ENCODE results near the gene DOCK9.

Gene DOCK9

DNA sequence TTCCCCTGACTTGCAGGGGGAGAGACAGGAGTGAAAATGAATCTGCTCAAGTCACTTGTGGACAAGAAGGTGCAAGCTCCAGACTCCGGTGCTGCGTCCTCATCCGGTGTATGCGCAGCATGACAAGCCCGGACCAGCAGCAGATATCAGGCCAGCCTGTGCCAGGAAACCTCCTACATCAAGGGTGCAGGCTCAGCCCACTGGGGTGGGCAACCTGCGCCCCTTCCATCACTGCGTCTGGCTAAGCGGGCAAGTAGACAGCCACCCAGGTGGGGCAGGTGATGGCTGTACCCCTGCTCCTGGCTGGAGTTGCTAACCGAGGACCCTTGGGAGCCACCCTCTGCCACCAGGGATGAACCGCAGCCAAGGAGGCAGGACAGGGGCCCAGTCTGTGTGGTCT, 192.5 kb downstream of the DOCK9 start:
- no peak for DNase-seq

DNA sequence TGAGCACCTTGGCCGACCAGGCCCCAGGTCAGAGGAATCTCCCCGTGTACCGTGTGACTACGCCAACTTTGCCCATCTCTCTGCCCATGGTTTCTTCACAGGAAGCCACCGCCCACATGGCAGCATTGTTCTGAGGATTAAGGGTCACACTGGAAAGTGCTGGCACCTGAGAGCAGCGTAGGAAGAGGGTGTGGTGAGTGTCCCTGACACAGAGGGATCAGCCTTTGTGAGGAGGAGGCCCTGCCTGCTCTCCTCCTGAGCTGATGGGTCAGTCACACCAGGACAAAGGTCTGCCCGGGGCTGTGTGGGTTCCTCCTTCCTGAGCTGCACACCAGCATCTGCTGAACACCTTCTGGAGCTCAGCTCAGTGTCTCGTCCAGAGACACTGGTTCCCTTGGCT, 193.2 kb downstream of the DOCK9 start:
- no peak for DNase-seq

DNA sequence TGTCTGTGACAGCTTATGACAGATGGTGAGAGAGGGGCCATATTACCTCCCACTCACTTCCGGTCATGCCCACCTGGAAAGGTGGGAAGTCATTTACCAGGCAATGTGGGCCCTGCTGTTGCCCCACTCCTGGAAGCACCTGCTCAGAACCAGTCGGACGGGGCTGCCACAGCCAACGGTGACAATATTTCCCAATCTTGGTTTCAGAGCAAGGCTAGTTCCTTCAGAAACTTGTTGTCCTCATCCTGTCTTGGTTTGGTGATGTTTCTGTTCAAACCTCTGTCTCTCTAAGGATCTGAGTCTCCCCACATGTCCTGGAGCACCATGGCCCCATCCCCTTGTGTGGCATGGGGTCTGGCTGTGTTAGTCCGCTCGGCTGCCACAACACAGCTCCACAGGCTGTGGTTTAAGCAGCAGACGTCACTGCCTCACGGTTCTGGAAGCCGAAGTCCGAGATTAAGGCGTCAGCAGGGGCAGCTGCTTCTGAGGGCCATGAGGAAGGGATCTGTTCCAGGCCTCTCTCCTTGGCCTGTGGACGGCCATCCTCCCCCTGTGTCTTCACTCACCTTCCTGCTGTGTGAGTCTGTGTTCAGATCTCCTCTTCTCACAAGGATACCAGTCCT, 193.9 kb downstream of the DOCK9 start:
- DNase-seq = no peak

DNA sequence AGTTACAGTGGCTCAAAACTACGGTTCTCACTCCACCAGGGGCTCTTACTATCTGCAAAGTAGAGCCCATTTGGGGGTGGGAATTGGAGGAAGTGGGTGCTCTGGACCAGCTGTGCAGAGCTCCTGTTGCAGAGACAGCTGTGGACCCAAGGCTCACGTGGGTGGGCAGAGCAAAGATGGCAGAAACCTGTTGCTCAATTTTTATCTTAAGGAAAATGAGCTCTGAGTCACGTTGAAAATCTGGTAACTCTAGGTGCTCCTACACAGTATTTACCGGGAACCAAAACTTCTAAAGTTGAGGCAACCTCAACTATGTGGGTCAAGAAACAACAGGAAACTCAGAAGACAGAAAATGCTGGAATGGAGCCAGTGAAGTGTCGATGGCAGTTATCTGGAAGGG, 195.2 kb downstream of the DOCK9 start:
- no peak for DNase-seq

DNA sequence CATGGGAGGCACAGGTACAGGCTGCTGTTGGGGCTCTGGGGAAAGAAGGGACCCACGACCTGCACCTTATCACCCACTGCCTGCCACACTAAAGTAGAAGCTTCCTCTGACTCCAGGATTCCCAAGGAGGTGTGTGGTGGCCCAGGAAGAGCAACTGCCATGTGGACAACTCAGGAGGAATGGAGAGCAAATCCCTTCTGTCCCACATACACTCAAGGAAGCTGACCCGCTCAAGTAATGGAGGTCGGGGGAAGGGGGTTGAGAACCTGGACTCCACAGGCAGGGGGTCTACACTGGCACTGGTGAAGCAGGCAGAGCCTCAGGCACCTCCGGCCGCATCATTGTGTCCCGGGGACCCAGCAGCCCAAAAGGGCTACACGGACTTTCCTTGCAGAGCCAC, 196.0 kb downstream of the DOCK9 start:
- DNase-seq = no peak

DNA sequence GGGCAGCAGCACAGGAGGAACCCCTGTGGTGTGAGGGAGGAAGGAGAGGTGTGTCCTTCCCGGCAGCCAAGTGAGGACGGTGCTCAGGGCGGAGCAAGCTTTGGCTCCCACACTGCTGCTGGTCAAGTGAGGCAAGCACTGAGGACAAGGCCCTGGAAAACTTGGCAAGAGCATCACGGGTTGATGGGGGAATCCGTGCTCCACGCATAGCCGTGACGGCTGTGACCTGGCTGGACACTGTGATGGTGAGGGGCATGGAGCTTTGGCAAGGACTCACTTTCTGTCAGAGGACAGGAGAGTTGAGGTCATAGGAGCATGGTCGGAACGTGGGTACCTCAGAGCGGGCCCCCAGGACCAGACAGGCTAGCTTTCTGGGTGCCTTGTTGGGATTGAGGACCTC, 196.4 kb downstream of the DOCK9 start:
- no peak for DNase-seq

DNA sequence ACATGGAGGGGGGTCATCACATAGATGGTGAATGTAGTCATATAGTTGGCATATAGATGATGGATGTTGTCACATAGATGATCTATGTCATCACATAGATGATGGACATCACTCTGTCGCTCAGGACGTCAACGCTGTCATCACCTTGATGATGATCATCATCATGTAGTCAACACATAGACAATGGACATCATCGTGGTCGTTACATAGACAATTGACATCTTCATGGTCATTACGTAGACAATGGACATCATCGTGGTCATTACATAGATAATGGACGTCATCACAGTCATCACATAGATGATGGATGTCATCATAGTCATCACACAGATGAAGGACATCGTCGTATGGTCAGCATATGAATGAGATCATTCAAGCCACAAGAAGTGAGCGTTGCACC, 196.8 kb downstream of the DOCK9 start:
- no peak for DNase-seq

DNA sequence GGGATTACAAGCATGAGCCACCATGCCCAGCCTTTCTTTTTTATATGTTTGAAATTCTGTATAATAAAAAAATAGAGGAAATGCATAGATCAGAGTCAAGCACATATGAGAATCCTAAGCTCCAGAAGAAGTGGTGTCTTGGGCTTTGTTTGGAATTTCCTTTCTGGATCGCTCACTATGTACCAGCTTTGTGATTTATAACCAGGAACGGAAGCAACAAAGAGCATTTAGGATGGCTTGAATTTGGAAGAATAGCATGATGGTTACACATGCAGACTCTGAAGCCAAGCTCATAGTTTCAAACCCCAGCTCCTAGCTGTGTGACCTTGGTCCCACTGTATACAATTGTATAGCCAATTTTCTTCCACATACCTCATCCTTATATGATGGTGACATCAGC, 197.4 kb downstream of the DOCK9 start:
- DNase-seq = no peak

DNA sequence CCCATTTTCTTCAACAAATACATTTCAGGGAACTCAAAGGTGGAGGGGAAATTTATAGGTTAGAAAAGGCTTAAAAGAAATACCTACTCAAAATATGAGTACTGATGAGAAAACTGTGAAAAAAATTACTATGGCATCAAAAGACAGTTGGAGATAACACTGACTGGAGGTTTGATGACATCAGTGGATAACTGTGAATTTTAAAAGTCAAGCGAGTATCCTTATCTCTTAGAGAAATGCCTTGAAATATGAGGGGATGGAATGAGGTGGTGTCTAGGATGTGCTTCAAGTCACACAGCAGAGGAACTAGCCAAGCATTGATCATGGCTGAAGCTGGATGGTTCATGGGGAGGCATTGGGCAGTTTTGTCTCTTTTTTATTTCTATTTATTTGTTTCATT, 198.2 kb downstream of the DOCK9 start:
- no peak for DNase-seq

DNA sequence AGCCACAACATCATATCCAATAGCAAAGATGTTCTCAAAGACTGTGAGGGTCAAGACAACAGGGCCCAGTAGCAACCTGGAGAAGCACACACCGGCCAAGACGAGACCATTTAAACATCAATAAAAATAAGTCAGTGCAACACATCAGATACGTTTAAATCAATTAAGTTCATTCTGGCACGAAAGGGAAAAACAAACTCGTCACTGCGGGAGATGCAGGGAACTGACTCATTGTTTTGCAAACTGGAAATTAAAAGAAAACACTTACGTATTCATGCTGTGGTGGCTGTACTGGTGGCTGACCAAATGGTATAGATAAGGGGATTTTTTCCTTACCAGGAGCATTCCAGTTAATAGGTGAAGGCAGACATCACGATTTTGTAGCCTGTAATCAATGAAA, 199.1 kb downstream of the DOCK9 start:
- DNase-seq = no peak

DNA sequence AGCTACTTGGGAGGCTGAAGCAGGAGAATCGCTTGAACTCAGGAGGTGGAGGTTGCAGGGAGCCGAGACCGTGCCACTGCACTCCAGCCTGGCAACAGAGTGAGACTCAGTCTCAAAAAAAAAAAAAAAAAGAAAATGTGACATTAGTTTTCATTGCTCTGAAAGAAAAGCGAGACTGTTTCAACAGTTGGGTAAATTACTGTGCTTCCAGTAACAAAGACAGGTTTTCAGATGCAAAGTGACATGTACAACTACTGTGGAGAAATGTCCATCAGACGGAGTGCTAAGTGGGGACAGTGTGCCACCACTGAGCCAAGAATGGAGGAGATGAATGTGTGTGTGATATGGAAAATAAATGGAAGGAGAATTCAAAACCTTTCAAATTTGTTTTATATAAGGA, 201.2 kb downstream of the DOCK9 start:
- DNase-seq = no peak

DNA sequence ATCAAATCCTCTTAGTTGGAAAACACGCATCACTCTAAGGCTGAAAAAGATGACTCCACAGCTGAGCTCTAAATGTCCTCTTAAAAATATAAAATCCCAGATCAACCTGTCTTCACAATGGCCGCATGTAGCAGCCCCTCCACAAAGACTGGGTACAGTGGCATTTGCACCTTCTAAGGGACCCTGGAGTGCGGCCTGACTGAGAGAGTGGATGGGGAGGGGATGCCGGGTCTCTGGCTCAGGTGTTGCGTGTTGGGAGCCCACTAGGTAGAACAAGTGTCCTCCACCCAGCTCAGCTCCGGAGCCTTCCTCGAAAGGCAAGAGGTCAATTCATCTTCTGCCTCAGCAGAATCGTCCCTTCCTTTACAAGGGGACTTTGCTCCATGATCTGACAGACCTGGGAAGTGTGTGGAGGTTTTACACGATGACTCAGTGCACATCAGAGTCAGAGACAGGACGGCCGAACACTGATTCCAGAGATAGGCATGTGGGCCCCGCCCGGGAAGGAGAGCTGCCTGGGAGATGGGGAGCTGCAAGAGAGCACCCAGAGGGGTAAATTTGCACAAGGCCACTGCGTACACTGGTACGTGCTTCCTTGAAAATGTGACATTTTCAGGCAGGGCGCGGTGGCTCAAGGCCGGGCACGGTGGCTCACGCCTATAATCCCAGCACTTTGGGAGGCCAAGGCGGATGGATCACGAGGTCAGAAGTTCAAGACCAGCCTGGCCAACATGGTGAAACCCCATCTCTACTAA, 201.8 kb downstream of the DOCK9 start:
- no peak for DNase-seq

DNA sequence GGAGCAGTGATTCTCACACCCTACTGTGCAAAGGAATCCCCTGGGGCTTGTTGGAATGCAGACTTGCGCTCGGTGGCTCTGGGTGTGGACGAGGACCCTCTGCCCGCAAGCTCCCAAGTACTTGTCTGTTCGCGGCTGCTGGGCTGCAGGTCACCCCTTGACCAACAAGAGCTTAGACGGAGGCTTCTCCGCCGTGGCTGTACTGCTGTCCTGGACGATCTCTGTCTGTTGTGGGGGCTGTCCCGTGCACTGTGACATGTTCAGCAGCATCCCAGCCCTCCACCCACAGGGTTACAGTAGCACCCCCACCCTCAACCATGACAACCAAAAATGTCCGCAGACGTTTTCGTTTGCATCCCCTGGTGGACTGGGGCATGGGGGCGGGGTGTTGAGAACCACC, 202.5 kb downstream of the DOCK9 start:
- no peak for DNase-seq

DNA sequence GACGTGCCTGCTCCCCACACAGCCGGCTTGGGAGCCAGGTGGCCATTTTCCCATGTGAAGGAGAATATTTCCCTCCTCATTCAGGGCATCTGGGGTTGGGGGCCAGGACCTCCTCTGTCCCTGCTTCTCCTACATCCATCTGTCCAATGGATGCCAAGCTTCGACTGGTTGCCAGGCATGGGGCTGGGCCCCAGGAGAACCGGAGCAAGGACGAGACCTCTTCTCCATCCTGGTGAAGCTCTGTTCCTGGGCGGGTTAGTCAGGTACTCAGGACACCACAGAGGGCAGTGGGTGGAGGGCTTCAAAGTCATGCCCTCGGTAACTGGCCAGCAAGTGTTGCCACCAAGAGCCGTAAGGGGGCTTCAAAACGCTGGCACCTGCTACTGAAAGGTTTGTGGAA, 203.1 kb downstream of the DOCK9 start:
- no peak for DNase-seq

DNA sequence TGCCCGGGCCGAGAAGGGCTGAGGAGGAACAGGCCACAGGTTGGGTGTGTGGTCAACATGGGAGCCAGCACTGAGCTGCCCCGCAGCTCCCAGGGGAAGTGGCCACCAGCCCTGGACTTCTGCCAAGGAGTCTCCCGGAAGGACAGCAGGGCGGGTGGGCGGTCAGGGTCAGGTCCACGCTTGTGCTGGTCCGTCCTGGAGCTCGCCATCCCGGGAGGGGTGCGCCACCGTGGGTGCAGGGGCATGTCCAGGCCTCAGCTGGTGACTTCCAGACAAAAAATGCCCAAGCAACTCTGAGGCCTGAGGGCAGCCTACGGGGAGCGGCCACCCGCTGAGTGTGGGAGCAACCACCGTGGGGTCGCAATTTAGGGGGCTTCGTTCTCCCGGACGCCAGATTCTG, 203.9 kb downstream of the DOCK9 start:
- no peak for DNase-seq

DNA sequence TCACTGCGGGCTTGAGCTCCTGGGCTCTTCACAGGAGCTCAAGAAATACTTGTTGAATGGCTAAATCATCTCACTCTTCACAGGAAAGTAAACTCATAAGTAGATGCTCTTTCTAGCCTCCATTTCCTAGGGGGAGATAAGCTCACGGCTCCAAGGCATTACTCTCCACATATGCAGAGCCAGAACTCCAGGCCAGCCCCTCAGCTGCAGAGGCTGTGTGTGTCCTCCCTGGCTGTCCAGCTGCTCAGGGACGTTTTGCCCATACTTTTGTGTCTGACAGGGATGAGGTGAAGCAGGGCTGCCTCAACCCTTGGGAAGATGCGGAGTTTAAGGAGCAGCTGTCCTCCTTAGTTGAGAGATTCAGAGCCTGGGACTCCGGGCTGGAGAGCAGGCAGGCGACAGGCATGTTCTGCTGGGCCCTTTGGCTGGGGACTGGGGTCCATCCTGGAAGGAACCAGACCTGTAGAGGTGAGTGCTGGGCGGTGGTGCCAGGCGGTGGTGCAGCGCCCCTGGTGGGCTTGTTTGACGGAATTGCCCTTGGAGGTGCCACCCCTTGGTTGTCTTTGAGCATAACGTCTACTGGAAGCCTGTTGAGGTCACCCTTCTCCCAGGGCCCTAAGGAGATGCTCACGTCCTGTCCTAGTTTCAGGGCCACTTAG, 204.9 kb downstream of the DOCK9 start:
- DNase-seq = no peak

DNA sequence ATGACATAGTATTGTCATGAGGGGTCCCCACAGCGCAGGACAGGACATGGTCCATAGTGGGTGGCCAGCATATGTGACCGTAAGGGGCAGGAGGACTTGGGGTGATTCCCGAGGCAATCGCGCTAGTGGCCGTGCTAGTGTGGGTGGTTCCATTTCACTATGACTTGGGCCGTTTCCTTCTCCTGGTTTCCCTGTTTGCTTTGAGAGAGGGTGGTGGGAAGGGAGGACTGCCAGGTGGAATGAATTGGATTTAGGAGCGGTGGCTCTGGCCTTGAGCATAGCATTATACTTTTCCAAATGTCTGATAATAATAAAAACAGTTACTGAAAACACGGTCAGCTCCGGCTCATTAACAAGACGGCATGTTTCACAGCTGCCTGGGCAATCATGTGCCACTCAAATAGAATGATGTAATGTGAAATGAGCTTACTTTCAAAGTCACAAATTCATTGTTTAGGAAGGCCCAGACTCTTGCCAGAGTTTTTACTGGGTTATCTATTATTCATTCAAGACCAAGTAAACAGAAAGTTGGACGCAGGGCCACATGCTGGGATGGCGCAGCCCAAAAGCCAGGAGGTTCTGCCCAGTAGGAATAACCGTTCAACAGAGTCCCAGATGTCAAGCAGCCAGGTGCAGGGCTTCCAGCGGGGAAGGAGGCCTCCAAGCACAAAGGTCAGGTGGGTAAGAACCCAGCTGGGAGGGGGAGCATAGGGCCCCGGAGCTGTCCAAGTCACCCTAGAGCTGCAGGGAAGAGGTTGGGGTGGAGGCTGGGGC, 205.8 kb downstream of the DOCK9 start:
- DNase-seq = peak; percentile 51

DNA sequence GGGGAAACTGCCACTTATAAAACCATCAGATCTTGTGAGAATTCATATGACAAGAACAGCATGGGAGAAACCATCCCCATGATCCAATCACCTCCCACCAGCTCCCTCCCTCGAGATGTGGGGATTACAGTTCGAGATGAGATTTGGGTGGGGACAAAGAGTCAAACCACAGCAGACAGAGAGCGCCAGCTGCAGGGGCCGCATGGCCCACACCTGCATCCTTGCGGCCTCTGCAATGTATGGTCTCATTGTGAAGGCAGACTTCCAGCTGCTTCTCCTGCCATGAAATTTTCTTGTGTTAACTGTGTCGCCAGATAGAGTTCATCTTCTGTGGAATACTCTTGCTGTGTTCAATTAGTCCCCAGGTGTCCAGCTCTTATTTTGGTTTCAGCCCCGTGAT, 208.1 kb downstream of the DOCK9 start:
- no peak for DNase-seq

DNA sequence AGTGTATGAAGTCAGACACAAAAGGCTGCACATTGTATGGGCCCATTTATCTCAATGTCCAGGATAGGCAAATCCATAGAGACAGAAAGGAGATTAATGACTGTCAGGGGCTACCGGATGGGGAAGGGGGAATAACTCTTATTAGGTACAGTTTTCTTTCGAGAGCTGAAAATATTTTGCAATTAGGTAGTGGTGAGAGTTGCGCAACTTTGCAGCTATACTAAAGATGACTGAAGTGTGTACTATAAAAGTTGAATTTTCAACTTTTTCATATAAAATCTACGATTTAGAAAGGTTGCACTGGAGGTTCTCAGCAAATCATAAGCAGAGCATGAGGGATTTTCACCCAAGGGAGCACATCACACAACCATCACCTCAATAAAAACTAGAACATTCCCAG, 209.3 kb downstream of the DOCK9 start:
- DNase-seq = no peak

DNA sequence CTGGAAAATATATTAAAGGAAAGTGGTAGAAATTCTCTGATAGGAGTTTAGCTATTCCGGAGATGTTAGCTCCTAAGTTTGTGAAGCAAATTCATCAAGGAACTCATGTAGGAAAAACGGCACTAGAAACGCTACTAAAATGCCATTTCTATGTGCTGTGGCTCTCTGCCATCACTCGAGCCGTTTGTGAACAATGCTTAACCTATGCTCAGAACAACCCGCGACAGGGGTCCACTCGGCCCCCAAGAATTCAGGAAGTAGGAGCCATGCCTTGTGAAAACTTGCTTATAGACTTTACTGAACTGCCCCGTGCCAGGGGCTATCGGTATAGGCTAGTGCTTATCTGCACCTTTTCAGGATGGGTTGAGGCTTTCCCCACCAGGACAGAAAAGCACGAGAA, 211.2 kb downstream of the DOCK9 start:
- no peak for DNase-seq

DNA sequence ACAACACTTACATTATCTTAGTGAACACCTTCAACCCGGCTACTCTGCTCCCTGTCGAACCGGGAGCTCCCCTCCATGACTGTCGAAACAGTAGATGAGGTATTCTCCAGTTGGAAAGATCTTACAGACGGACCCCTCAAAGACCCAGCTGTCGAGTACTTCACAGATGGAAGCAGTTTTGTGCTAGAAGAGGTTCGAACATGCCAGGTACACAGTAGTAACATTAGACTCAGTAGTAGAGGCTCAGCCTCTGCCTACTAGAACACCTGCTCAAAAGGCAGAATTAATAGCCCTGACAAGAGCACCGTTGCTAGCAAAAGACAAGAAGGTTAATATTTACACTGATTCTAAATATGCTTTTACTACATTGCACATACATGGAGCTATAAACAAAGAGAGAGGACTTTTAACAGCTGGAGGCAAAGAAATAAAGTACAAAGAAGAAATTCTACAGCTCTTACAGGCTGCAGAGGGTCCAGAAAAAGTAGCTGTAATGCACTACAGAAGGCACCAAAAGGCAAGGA, 211.8 kb downstream of the DOCK9 start:
- peak; percentile 26 for DNase-seq

DNA sequence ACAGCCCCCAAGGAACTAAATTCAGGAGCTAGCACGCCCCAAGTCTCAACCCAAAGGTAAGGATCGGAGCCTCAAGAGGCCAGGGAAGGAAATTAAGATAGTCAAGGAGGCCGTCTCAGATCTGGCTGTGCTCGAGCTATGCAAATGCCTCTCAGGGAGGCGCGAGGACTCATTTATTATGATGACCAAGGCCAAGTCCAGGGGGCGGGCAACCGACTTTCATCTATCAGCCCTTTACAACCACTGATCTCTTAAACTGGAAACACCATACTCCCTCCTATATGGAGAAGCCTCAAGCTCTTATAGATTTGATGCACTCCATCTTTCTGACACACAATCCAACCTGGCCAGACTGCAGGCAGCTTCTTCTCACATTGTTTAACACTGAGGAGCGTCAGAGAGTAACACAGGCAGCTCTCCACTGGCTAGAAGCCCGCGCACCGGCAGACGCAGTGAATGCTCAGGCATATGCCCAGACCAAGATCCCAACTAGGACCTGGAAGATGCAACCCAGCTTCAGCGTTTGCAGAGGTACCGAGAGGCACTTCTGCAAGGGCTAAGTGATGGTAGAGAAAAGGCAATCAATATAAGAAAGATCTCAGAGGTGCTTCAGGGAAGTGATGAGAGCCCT, 215.8 kb downstream of the DOCK9 start:
- DNase-seq = no peak
